ENCODE measurements around the gene SPDYE2B.
"Not testable (repeated sequence)": the region's sequence is repeated elsewhere in the genome, so short reads cannot be mapped to it uniquely, and the experiment has no call there.

SPDYE2B gene

GRCh38 chr7:102649924-102650323 lies at the start of gene SPDYE2B:
Gene SPDYE2B, plus strand, starts transcription at chr7:102650319. Its CDS starts 2,030 bp downstream, at chr7:102652349.
- not testable (repeated sequence) for DNase-seq

GRCh38 chr7:102602317-102602716 lies 47.8 kb upstream of the SPDYE2B start:
- DNase-seq = not testable (repeated sequence)

GRCh38 chr7:102604431-102605145 lies 45.5 kb upstream of the SPDYE2B start:
- DNase-seq = not testable (repeated sequence)

GRCh38 chr7:102606848-102607247 lies 43.3 kb upstream of the SPDYE2B start:
- not testable (repeated sequence) for DNase-seq

GRCh38 chr7:102609734-102610133 lies 40.4 kb upstream of the SPDYE2B start:
- not testable (repeated sequence) for DNase-seq

- not testable (repeated sequence) for DNase-seq
Observed at GRCh38 chr7:102610441-102610840, 39.7 kb upstream of the SPDYE2B start.

- DNase-seq = not testable (repeated sequence)
Observed at GRCh38 chr7:102611013-102611674, 39.0 kb upstream of the SPDYE2B start.

- not testable (repeated sequence) for DNase-seq
Observed at GRCh38 chr7:102611675-102612325, 38.3 kb upstream of the SPDYE2B start.

GRCh38 chr7:102613575-102614345 lies 36.4 kb upstream of the SPDYE2B start:
- not testable (repeated sequence) for DNase-seq

GRCh38 chr7:102614346-102614697 lies 35.8 kb upstream of the SPDYE2B start:
- not testable (repeated sequence) for DNase-seq

- DNase-seq = not testable (repeated sequence)
Observed at GRCh38 chr7:102614873-102615272, 35.2 kb upstream of the SPDYE2B start.

GRCh38 chr7:102615930-102616329 lies 34.2 kb upstream of the SPDYE2B start:
- not testable (repeated sequence) for DNase-seq

- DNase-seq = not testable (repeated sequence)
Observed at GRCh38 chr7:102616507-102617125, 33.5 kb upstream of the SPDYE2B start, which contains the start of gene RASA4. Gene RASA4, minus strand, starts transcription at chr7:102616756. Its CDS starts 67 bp downstream, at chr7:102616689.

- not testable (repeated sequence) for DNase-seq
Observed at GRCh38 chr7:102618122-102618521, 32.0 kb upstream of the SPDYE2B start.

GRCh38 chr7:102627271-102627904 lies 22.7 kb upstream of the SPDYE2B start:
- not testable (repeated sequence) for DNase-seq

- not testable (repeated sequence) for DNase-seq
Observed at GRCh38 chr7:102630622-102631021, 19.5 kb upstream of the SPDYE2B start.

GRCh38 chr7:102634299-102634698 lies 15.8 kb upstream of the SPDYE2B start:
- DNase-seq = not testable (repeated sequence)

- not testable (repeated sequence) for DNase-seq
Observed at GRCh38 chr7:102635354-102635753, 14.8 kb upstream of the SPDYE2B start.

GRCh38 chr7:102636956-102637355 lies 13.2 kb upstream of the SPDYE2B start:
- DNase-seq = not testable (repeated sequence)

GRCh38 chr7:102638848-102639247 lies 11.3 kb upstream of the SPDYE2B start:
- not testable (repeated sequence) for DNase-seq
